PC-9 (cell line): ENCODE data around the gene SLC19A3.

ENCODE experiments used
- EZH2 ChIP-seq: fragments of 200-600 bp; sonication (generic); IDR thresholded peaks from 2 replicates; pipeline ENCODE4 v1.8.0; 2017; ENCODE audit warnings: antibody characterized with exemption, low read depth
- TF ChIP-seq, protein P1 (sequence below): fragments of 200-600 bp; sonication (generic); conservative IDR thresholded peaks from 2 replicates; pipeline ENCODE4 v1.6.1; 2017; ENCODE audit warnings: mixed run types, antibody characterized with exemption, mild to moderate bottlenecking, moderate library complexity

DNA sequence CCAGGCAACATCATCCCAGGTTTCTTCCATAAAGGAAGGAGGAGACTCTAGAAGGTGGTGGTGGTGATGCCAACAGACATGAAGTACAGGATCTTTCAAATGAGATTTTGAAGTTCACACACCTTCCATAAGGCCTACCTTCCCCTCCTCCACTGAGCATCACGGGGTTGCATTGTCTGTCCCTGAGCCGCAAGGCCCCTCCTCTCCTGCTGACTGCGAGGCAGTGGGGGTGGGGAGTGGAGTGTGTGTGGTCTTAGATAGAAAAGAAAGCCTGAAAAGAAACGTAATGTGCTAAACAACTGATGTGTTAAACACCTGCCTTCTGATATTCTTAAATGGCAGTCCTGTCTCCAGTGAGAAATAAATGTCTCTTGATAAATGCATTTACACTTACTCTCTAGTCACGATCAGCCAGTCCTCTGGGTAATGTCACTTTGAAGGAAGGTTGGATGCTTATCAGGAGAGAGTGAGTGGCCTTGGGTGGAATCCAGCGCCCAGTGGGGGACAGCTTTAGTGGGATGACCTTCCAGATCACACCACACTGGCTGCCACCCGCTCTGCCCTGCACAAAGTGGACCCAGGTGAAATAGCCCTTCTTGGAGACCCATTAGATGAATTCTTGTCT lies 56.7 kb downstream of the SLC19A3 start:
- TF ChIP-seq, protein P1, sequence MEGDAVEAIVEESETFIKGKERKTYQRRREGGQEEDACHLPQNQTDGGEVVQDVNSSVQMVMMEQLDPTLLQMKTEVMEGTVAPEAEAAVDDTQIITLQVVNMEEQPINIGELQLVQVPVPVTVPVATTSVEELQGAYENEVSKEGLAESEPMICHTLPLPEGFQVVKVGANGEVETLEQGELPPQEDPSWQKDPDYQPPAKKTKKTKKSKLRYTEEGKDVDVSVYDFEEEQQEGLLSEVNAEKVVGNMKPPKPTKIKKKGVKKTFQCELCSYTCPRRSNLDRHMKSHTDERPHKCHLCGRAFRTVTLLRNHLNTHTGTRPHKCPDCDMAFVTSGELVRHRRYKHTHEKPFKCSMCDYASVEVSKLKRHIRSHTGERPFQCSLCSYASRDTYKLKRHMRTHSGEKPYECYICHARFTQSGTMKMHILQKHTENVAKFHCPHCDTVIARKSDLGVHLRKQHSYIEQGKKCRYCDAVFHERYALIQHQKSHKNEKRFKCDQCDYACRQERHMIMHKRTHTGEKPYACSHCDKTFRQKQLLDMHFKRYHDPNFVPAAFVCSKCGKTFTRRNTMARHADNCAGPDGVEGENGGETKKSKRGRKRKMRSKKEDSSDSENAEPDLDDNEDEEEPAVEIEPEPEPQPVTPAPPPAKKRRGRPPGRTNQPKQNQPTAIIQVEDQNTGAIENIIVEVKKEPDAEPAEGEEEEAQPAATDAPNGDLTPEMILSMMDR: no peak
- no peak for TF ChIP-seq EZH2
